Endothelial cell of umbilical vein (primary cell): ENCODE measurements around the gene CES5A. TPM values are rescaled to one million over a fixed set of nuclear protein-coding genes. Genes with fewer than 3 reads are reported as not detected.
"Not testable (repeated sequence)": the region's sequence is repeated elsewhere in the genome, so short reads cannot be mapped to it uniquely, and the experiment has no call there.

Experiments used
- BruUV-seq: library from RNA; stranded (reverse); fragments of 400-500 nt; replicated peaks from 2 replicates; lab custom pipeline; 2021; lab: Mats Ljungman, UMichigan
- CTCF ChIA-PET: fragments of 300-600, 350-600 bp; sonication (Branson Sonifier 250); formaldehyde crosslinking; loops from one replicate; lab custom pipeline; 2021; ENCODE audit warnings: antibody characterized with exemption, inconsistent platforms; lab: Charles Lee
- POLR2A ChIA-PET: fragments of 300-600, 350-600 bp; sonication (Branson Sonifier 250); formaldehyde crosslinking; loops from one replicate; lab custom pipeline; 2021; ENCODE audit warnings: antibody characterized with exemption, inconsistent platforms; lab: Charles Lee
- DNase-seq: peaks from one replicate; pipeline ENCODE4 v3.0.0-alpha.2; 2011; ENCODE audit warnings: low read depth, low spot score
- FAIRE-seq: peaks from 2 replicates; lab custom pipeline; 2011; peaks lifted over from hg19 to GRCh38; lab: Jason Lieb, UNC
- H2AFZ ChIP-seq: 2 replicates; pipeline ENCODE4 v1.6.0; 2012; ENCODE audit warnings: low read depth, low read length, control low read depth, inconsistent platforms
- H3K27ac ChIP-seq: 2 replicates; pipeline ENCODE4 v1.5.1; 2011; ENCODE audit warnings: low read depth, mild to moderate bottlenecking, control low read depth, low read length, moderate library complexity; ENCODE audit not compliant: insufficient read depth
- H3K27me3 ChIP-seq, 2 experiments: 2 replicates each; pipeline versions ENCODE4 v1.6.0 to v1.6.1; 2011; ENCODE audit warnings: low read length in 2 of 2, mixed read lengths in 1 of 2; ENCODE audit not compliant: control insufficient read depth in 2 of 2, insufficient read depth in 2 of 2
- H3K36me3 ChIP-seq, 2 experiments: 2 replicates in 1 of 2; 3 replicates in 1 of 2; pipeline ENCODE4 v1.5.1; 2011; ENCODE audit warnings: low read length in 2 of 2, mild to moderate bottlenecking in 1 of 2, moderate library complexity in 1 of 2; ENCODE audit not compliant: control insufficient read depth in 2 of 2, insufficient read depth in 2 of 2; ENCODE audit errors: extremely low read depth in 1 of 2
- H3K4me1 ChIP-seq: 3 replicates; pipeline ENCODE4 v1.5.1; 2011; ENCODE audit warnings: mild to moderate bottlenecking, low read length; ENCODE audit not compliant: control insufficient read depth, insufficient read depth; ENCODE audit errors: extremely low read depth
- H3K4me2 ChIP-seq: 2 replicates; pipeline ENCODE4 v1.6.1; 2011; ENCODE audit warnings: low read length, control low read depth, mixed read lengths; ENCODE audit not compliant: insufficient read depth
- H3K4me3 ChIP-seq, 3 experiments: fragments of 200-600 bp in 1 of 3; sonication (generic), shearing (Covaris generic) in 1 of 3; replicated peaks in 1 of 3; 2 replicates each; pipeline ENCODE4 v1.5.1; 2011 to 2016; ENCODE audit warnings: control low read depth in 3 of 3, low read length in 3 of 3, mild to moderate bottlenecking in 2 of 3, inconsistent platforms in 1 of 3, low read depth in 1 of 3, moderate library complexity in 1 of 3; ENCODE audit not compliant: insufficient read depth in 1 of 3
- H3K79me2 ChIP-seq: 2 replicates; pipeline ENCODE4 v1.6.0; 2012; ENCODE audit warnings: low read length, inconsistent platforms; ENCODE audit not compliant: control insufficient read depth, insufficient read depth
- H3K9ac ChIP-seq: replicated peaks from 2 replicates; pipeline ENCODE3; 2011; ENCODE audit warnings: low read length, control low read depth; ENCODE audit not compliant: insufficient read depth; ENCODE audit errors: extremely low read depth
- H3K9me1 ChIP-seq: replicated peaks from 3 replicates; pipeline ENCODE4 v1.6.0; 2011; ENCODE audit warnings: mild to moderate bottlenecking, low read length; ENCODE audit not compliant: control insufficient read depth, insufficient read depth; ENCODE audit errors: extremely low read depth
- H3K9me3 ChIP-seq: replicated peaks from 2 replicates; pipeline ENCODE4 v1.5.1; 2012; ENCODE audit warnings: low read length, inconsistent platforms; ENCODE audit not compliant: control insufficient read depth, insufficient read depth
- H4K20me1 ChIP-seq: replicated peaks from 2 replicates; pipeline ENCODE3; 2011; ENCODE audit warnings: mild to moderate bottlenecking, low read length; ENCODE audit not compliant: control insufficient read depth, insufficient read depth; ENCODE audit errors: extremely low read depth
- CTCF ChIP-seq, 2 donors: IDR thresholded peaks; 1 replicate in 1 of 2; 2 replicates in 1 of 2; pipeline ENCODE4 v1.5.1; 2011; ENCODE audit warnings: low read length in 2 of 2, mild to moderate bottlenecking in 2 of 2, moderate library complexity in 2 of 2, control low read depth in 1 of 2, inconsistent platforms in 1 of 2, low read depth in 1 of 2; ENCODE audit not compliant: insufficient read depth in 1 of 2; ENCODE audit errors: extremely low read depth in 1 of 2
- FOS ChIP-seq: IDR thresholded peaks from 2 replicates; pipeline ENCODE4 v1.6.1; 2011; ENCODE audit warnings: mild to moderate bottlenecking, low read length, moderate library complexity, borderline replicate concordance; ENCODE audit not compliant: insufficient read depth
- GATA2 ChIP-seq: IDR thresholded peaks from 2 replicates; pipeline ENCODE4 v1.7.0; 2011; ENCODE audit warnings: low read depth, mild to moderate bottlenecking, moderate library complexity, mixed read lengths, low read length; ENCODE audit not compliant: insufficient read length, insufficient read depth
- POLR2A ChIP-seq: IDR thresholded peaks from 2 replicates; pipeline ENCODE4 v1.6.1; 2012; ENCODE audit warnings: low read depth, mild to moderate bottlenecking, control low read depth, low read length
- dilution Hi-C: fragments of 300-500 bp; cut with MboI; formaldehyde crosslinking; loops from one replicate; pipeline ENCODE4 v1.15.0; 2019; ENCODE audit warnings: low sequenced_read_pairs; ENCODE audit not compliant: extremely low pct_ligation_motif_present
- intact Hi-C: fragments of 100-400 bp; cut with micrococcal nuclease; formaldehyde crosslinking; loops from one replicate; pipeline ENCODE4 v1.10.0; 2022
- polyA plus RNA-seq, 4 experiments: library from polyadenylated mRNA; depleted of rRNA in 3 of 4; stranded (reverse) in 3 of 4; unstranded in 1 of 4; fragments of >200 nt; gene quantifications; 2 replicates each; pipeline versions ENCODE4 v1.2.1 to v1.2.3, GENCODE V29; 2011 to 2012; ENCODE audit warnings: missing spikeins in 1 of 4
- total RNA-seq: library from RNA; stranded (reverse); gene quantifications from 2 replicates; pipeline ENCODE4 v1.2.3, GENCODE V29; 2021

The CES5A gene
- total and polyA plus RNA-seq, 2 donors (not counting 3 experiments of a cell fraction or from before 2014, with no cell fraction given): not detected

GRCh38 chr16:55861288-55861687 is 13.9 kb downstream of the CES5A start:
- FAIRE-seq (no peak), DNase-seq (no peak)
- H3K27ac ChIP-seq: no peak overlapping the region
- dilution Hi-C loops: no loop called here
- no peaks in the 10 kb centered on the region for H3K79me2 ChIP-seq
- H3K9me1 ChIP-seq: no peaks in the 10 kb centered on the region
- intact Hi-C loops: no loop called here
- BruUV-seq: no TSS peak
- H3K4me2 ChIP-seq: no peak overlapping the region
- H3K9me3 ChIP-seq: no peaks in the 10 kb centered on the region
- H3K9ac ChIP-seq: no peak overlapping the region
- H3K36me3 ChIP-seq: no peaks in the 10 kb centered on the region
- H3K4me1 ChIP-seq: no peaks in the 10 kb centered on the region
- ChIA-PET POLR2A (no interaction called here), CTCF (no interaction called here)
- H3K4me3 ChIP-seq: no peak overlapping the region
- no peaks in the 10 kb centered on the region for H4K20me1 ChIP-seq
- no peaks in the 10 kb centered on the region for H3K27me3 ChIP-seq
- TF ChIP-seq POLR2A: no peak
- no peak for TF ChIP-seq FOS
- no peak for TF ChIP-seq GATA2
- no peak for TF ChIP-seq CTCF (IDR thresholded peaks at IDR 0.05; ENCODE audit: extremely low read depth in 1 of 2, insufficient read depth in 1 of 2, low read depth in 1 of 2, low read length in 2 of 2)
- H2AFZ ChIP-seq: no peak overlapping the region

GRCh38 chr16:55857650-55858049 is 17.5 kb downstream of the CES5A start:
- intact Hi-C loops, H3K27me3 ChIP-seq, H3K9me1 ChIP-seq, H3K9me3 ChIP-seq, DNase-seq, FAIRE-seq, H3K27ac ChIP-seq, H3K4me1 ChIP-seq, H3K36me3 ChIP-seq, CTCF ChIA-PET, H3K9ac ChIP-seq, H3K79me2 ChIP-seq, H2AFZ ChIP-seq, H3K4me2 ChIP-seq, dilution Hi-C loops, BruUV-seq, POLR2A ChIA-PET, H4K20me1 ChIP-seq, H3K4me3 ChIP-seq: not testable (repeated sequence)
